Effector CD8-positive, alpha-beta T cell (primary cell): ENCODE measurements around the gene PPP1R3G.

Source experiments
- DNase-seq: peaks from one replicate; lab custom pipeline; 2025; lab: John Stamatoyannopoulos, UW

PPP1R3G gene

GRCh38 chr6:5071216-5071615 is 13.9 kb upstream of the PPP1R3G start:
- DNase-seq: no peak

- no peak for DNase-seq
These were observed 12.7 kb upstream of the PPP1R3G start for GRCh38 chr6:5072440-5072839.

GRCh38 chr6:5073992-5074391 is 11.1 kb upstream of the PPP1R3G start:
- DNase-seq: no peak

GRCh38 chr6:5076931-5077330 is 8.2 kb upstream of the PPP1R3G start:
- no peak for DNase-seq

DNA sequence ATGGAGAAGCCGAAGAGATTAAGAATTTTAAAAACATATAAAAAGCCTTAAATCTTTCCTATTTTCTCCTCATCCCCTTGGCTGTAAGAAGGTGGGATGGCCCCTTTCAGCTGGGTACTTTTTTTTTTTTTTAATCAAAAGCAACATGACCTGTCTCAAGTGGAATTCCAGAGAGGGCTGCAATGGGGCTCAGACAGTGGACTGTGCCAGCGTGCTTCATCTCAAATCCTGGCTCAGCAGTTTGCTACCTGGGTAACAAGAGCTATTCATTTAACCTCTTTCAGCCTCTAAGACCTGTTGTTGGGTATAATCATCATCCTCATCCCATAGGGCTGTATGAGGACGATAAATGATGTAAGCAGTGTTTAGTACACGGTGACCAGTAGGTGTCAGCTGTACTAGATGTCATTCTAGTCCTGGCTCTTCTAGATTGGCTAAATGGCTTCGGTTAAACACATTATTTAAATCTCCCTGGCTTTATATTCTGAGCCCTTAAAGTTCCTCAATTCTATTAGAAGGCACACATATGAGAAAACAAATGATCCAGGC is 6.9 kb upstream of the PPP1R3G start:
- DNase-seq: no peak

- DNase-seq: no peak
These were observed 5.4 kb upstream of the PPP1R3G start for GRCh38 chr6:5079692-5080091.

- no peak for DNase-seq
These were observed 4.6 kb upstream of the PPP1R3G start for GRCh38 chr6:5080574-5080973.

GRCh38 chr6:5081182-5081581 is 4.0 kb upstream of the PPP1R3G start:
- DNase-seq: no peak

- no peak for DNase-seq
These were observed 3.2 kb upstream of the PPP1R3G start for GRCh38 chr6:5081955-5082354.

DNA sequence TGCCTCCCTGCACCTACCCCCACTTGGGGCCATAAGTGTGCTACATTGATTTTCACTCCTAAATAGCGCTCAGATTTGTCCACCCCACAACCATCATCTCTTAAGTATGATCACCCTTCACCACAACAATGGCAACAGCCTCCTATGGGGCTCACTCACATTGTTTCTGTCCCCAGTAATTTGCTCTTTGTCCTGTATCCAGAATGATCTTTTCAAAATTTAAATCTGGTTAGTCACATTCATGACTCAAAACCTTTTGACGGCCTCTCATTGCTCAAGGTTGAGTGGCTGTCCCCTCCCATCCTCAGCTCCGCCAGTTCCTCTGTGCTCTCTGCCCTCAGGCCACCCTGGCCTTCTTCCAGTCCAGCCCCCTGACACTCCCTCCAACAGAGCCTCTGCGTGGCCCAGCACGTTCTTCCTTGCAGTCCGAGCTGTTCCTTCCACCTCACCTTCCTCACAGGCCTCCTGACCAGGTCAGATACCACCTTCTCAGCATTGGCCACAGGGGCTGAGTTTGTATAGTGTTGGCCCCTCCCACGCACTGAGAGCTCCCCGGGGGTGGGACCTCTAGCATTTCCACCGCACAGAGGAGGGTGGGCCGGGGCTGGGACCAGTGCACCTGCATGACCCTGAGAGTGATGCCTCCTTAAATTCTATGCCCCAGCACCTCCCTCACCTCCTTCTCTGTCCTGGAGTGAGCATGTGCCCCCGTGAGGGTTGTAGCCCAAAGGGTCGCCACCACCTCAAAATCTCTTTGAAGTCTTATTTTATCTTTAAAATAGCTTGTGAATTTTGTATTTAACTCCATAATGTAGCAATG is 2.4 kb upstream of the PPP1R3G start:
- no peak for DNase-seq

- DNase-seq: no peak
These were observed 1.9 kb upstream of the PPP1R3G start for GRCh38 chr6:5083307-5083583.

GRCh38 chr6:5083813-5084359 is 1.3 kb upstream of the PPP1R3G start:
- no peak for DNase-seq

GRCh38 chr6:5084360-5084780 is 771 bp upstream of the PPP1R3G start:
- DNase-seq: no peak

GRCh38 chr6:5085648-5086293 is 630 bp downstream of the PPP1R3G start:
- no peak for DNase-seq

- no peak for DNase-seq
These were observed 1.3 kb downstream of the PPP1R3G start for GRCh38 chr6:5086294-5086890.

DNA sequence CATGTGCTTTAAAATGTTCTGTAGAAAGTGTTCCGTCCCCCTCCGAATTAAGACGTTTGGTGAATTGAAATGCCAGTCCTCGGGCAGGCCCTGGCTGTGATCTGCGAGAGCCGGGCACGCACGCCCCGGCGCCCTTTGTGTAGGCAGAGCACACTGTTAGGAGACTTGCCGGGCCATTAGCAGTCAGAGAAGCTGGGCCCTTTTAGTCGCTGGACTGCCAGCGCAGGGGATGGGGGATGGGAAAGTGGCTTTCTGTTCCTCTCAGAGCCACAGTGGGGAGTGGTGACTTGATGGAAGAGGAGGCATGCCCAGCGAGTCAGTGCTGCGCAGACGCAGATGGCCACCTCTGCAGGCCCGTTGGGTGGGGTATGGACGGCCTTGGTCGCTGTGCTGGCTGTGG is 2.2 kb downstream of the PPP1R3G start:
- no peak for DNase-seq

DNA sequence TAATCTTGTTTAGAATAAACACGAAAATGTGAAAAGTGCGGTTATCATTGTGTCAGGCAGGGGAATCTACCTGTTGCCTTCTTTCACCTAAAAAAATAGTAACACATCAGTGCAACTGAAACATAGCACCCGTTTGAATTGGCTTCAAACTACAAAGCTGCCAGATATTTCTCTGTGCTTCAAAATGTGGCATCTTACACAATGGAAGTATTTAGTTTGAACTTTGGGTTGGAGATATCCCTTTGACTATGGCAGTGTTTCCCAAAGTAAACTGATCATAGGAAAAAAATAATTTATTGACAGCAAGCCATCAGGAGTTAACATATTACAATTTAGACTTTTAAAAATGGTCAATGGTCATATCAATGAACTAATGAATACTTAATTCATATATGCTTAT is 3.6 kb downstream of the PPP1R3G start:
- DNase-seq: no peak

DNA sequence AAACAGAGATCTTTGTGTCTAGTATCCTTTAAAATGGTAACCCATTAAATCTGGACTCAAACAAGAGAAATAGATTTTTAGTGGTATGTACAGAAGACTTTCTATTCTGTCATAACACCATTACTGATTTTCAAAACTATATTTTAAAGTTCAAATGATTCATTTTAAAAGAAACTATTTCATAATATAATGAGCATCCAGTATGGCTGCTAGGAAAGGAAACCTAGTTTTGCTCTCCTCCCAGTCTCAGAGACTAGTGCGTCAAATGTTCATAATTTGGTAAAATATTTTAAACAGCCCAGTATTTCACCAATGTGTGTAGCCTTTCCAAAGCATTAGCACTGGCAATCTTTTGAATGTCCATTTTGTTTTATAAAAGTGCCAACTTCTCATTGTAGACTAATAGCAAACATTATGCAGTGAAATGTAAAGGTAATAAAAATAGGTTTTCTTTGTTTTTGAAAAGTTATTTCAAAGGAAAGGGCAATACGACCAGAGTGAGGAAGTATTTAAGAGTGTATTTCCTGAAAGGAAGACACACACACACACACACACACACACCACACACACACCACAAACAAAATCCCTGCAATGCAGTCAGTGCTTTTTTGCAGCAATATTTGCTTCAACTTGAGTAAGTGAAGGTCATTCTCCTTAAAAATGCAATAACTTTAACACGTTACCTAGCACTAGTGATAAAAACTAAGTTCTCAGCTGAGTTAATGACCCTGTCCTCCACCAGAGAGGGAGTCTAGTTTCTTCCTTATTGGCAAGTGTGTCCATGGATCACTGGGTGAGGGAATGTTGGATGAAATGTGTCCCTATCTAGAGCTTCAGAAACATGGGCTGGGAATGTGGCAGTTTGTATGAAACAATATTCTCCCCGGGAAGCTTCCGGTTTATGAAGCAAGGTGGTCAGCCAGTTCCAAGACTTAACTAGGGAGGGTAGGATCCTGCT is 4.6 kb downstream of the PPP1R3G start:
- DNase-seq: no peak

- DNase-seq: no peak
These were observed 5.5 kb downstream of the PPP1R3G start for GRCh38 chr6:5090603-5091002.

GRCh38 chr6:5091210-5092069 is 6.3 kb downstream of the PPP1R3G start:
- DNase-seq: no peak
